HepG2 (cell line): ENCODE measurements around the gene UGT1A4. TPM values are rescaled to one million over a fixed set of nuclear protein-coding genes. Genes with fewer than 3 reads are reported as not detected.

ENCODE experiments used
- DMTF1 ChIP-seq: sonication (generic); formaldehyde crosslinking; IDR thresholded peaks from 2 replicates; pipeline ENCODE4 v1.4.0; 2020; ENCODE audit warnings: mild to moderate bottlenecking, missing genetic modification reagents
- FOXJ3 ChIP-seq: sonication (generic); formaldehyde crosslinking; IDR thresholded peaks from 2 replicates; pipeline ENCODE4 v1.4.0; 2020; ENCODE audit warnings: missing genetic modification reagents, mild to moderate bottlenecking, borderline replicate concordance
- HNF1A ChIP-seq, 2 experiments: sonication (generic) in 1 of 2; formaldehyde crosslinking in 1 of 2; IDR thresholded peaks; 2 replicates each; pipeline versions ENCODE4 v1.4.0 to v1.6.1; 2016 to 2020; ENCODE audit warnings: borderline replicate concordance in 1 of 2, low read depth in 1 of 2, mild to moderate bottlenecking in 1 of 2, missing genetic modification reagents in 1 of 2
- HNF4G ChIP-seq, 2 experiments: sonication (generic) in 1 of 2; formaldehyde crosslinking in 1 of 2; IDR thresholded peaks; 2 replicates each; pipeline versions ENCODE4 v1.4.0 to v1.6.1; 2011 to 2020; ENCODE audit warnings: borderline replicate concordance in 2 of 2, low read depth in 2 of 2, mild to moderate bottlenecking in 2 of 2, low read length in 1 of 2, missing genetic modification reagents in 1 of 2, moderate library complexity in 1 of 2
- HNRNPH1 ChIP-seq: fragments of 200-400 bp; formaldehyde crosslinking; optimal IDR thresholded peaks from 2 replicates; pipeline ENCODE3; 2017; ENCODE audit warnings: mild to moderate bottlenecking, low read depth, low read length
- NFE2L1 ChIP-seq: sonication (generic); formaldehyde crosslinking; IDR thresholded peaks from 2 replicates; pipeline ENCODE4 v1.4.0; 2020; ENCODE audit warnings: missing genetic modification reagents, mild to moderate bottlenecking, borderline replicate concordance
- REPIN1 ChIP-seq: sonication (generic); formaldehyde crosslinking; IDR thresholded peaks from 2 replicates; pipeline ENCODE4 v1.8.0; 2022; ENCODE audit warnings: missing genetic modification reagents, low read depth, mild to moderate bottlenecking, borderline replicate concordance
- SKIL ChIP-seq: sonication (generic); formaldehyde crosslinking; IDR thresholded peaks from 2 replicates; pipeline ENCODE4 v1.8.0; 2022; ENCODE audit warnings: missing genetic modification reagents, mild to moderate bottlenecking, moderate library complexity, borderline replicate concordance
- TCF12 ChIP-seq, 2 experiments: fragments of 450-650 bp in 1 of 2; sonication (generic) in 1 of 2; formaldehyde crosslinking in 1 of 2; IDR thresholded peaks; 2 replicates each; pipeline versions ENCODE4 v1.6.1 to v1.8.0; 2017 to 2022; ENCODE audit warnings: antibody characterized with exemption in 1 of 2, mild to moderate bottlenecking in 1 of 2, missing genetic modification reagents in 1 of 2, moderate library complexity in 1 of 2
- ZNF383 ChIP-seq: sonication (generic); formaldehyde crosslinking; IDR thresholded peaks from 2 replicates; pipeline ENCODE4 v1.4.0; 2020; ENCODE audit warnings: missing genetic modification reagents, mild to moderate bottlenecking, borderline replicate concordance
- polyA plus RNA-seq, 8 experiments: library from polyadenylated mRNA; depleted of rRNA in 3 of 8; stranded (reverse) in 7 of 8; unstranded in 1 of 8; fragments of >200 nt; fragmentation: Illumina TruSeq in 4 of 8; extraction: Trizol in 4 of 8; gene quantifications; 2 replicates each; pipeline versions ENCODE4 v1.2.1 to v1.2.3, GENCODE V29; 2011 to 2016; ENCODE audit warnings: low read depth in 4 of 8, missing spikeins in 1 of 8, mixed read lengths in 1 of 8; ENCODE audit not compliant: insufficient read depth in 1 of 8
- total RNA-seq, 5 experiments: library from RNA; depleted of rRNA; stranded (reverse); fragments of >200 nt; fragmentation: Illumina TruSeq; extraction: Trizol; gene quantifications; 2 replicates each; pipeline ENCODE4 v1.2.3, GENCODE V29; 2016; ENCODE audit warnings: low read depth in 1 of 5
- TF ChIP-seq, protein P1 (sequence below): IDR thresholded peaks from 2 replicates; pipeline ENCODE4 v1.6.1; 2016; ENCODE audit warnings: missing compliant biosample characterization, missing genetic modification reagents, borderline replicate concordance
- TF ChIP-seq, protein P2 (sequence below): sonication (generic); formaldehyde crosslinking; IDR thresholded peaks from 2 replicates; pipeline ENCODE4 v1.8.0; 2022; ENCODE audit warnings: mild to moderate bottlenecking, missing genetic modification reagents, moderate library complexity
- TF ChIP-seq, protein P3 (sequence below): sonication (generic); formaldehyde crosslinking; IDR thresholded peaks from 2 replicates; pipeline ENCODE4 v1.4.0; 2020; ENCODE audit warnings: missing genetic modification reagents; ENCODE audit errors: not compliant biosample characterization

UGT1A4 gene
- total and polyA plus RNA-seq, 2 of the 13 experiments (the other 11 are each of a cell fraction or from before 2014, with no cell fraction given), result not detected

GRCh38 chr2:233745073-233745755, 26.7 kb downstream of the UGT1A4 start (continued):
- TF ChIP-seq DMTF1 (CRISPR knock-in tag) (no peak), ZNF383 (CRISPR knock-in tag) (no peak), SKIL (CRISPR knock-in tag) (peak; percentile 98), FOXJ3 (CRISPR knock-in tag) (peak; percentile 96), HNF1A (IDR thresholded peaks at IDR 0.05; ENCODE audit: low read depth) (peak; percentile 99), HNF1A (CRISPR knock-in tag; IDR thresholded peaks at IDR 0.05; ENCODE audit: borderline replicate concordance) (peak; percentile 99), NFE2L1 (CRISPR knock-in tag) (no peak), HNF4G (IDR thresholded peaks at IDR 0.05; ENCODE audit: borderline replicate concordance, low read depth, low read length) (peak; percentile 98), HNF4G (CRISPR knock-in tag; IDR thresholded peaks at IDR 0.05; ENCODE audit: borderline replicate concordance, low read depth) (peak; percentile 92; the same call in 1 of the 2 replicates), REPIN1 (peak; percentile 86), HNRNPH1 (no peak), TCF12 (IDR thresholded peaks at IDR 0.05) (no peak), TCF12 (CRISPR knock-in tag; IDR thresholded peaks at IDR 0.05) (peak; percentile 98)
- TF ChIP-seq, protein P1, sequence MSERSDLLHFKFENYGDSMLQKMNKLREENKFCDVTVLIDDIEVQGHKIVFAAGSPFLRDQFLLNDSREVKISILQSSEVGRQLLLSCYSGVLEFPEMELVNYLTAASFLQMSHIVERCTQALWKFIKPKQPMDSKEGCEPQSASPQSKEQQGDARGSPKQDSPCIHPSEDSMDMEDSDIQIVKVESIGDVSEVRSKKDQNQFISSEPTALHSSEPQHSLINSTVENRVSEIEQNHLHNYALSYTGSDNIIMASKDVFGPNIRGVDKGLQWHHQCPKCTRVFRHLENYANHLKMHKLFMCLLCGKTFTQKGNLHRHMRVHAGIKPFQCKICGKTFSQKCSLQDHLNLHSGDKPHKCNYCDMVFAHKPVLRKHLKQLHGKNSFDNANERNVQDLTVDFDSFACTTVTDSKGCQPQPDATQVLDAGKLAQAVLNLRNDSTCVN (CRISPR knock-in tag), result peak; percentile 96
- TF ChIP-seq, protein P2, sequence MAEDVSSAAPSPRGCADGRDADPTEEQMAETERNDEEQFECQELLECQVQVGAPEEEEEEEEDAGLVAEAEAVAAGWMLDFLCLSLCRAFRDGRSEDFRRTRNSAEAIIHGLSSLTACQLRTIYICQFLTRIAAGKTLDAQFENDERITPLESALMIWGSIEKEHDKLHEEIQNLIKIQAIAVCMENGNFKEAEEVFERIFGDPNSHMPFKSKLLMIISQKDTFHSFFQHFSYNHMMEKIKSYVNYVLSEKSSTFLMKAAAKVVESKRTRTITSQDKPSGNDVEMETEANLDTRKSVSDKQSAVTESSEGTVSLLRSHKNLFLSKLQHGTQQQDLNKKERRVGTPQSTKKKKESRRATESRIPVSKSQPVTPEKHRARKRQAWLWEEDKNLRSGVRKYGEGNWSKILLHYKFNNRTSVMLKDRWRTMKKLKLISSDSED, result no peak
- TF ChIP-seq, protein P3, sequence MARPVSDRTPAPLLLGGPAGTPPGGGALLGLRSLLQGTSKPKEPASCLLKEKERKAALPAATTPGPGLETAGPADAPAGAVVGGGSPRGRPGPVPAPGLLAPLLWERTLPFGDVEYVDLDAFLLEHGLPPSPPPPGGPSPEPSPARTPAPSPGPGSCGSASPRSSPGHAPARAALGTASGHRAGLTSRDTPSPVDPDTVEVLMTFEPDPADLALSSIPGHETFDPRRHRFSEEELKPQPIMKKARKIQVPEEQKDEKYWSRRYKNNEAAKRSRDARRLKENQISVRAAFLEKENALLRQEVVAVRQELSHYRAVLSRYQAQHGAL (CRISPR knock-in tag), result peak; percentile 52
